ENCODE data around the gene BORA.
A peak's percentile ranks its signal among the peaks of the same experiment; 100 is the strongest.

The BORA gene

GRCh38 chr13:72788831-72789230 lies 61.1 kb downstream of the BORA start:
- DNase-seq, result peak in 1 of 3 donors; percentile 5
- Histone ChIP-seq H3K9me3 (ENCODE audit: control extremely low read depth in 1 of 5, control insufficient read depth in 4 of 5, insufficient read depth in 2 of 5, low read depth in 1 of 5, low read length in 4 of 5) (no peaks in the 10 kb centered on the region), H3K27ac (ENCODE audit: insufficient read depth in 1 of 2, low read depth in 1 of 2, low read length in 2 of 2, poor library complexity in 1 of 2, severe bottlenecking in 2 of 2) (no peak overlapping the region), H3K27me3 (replicated peaks in 2 of 5; ENCODE audit: control insufficient read depth in 4 of 5, insufficient read depth in 5 of 5, low read length in 4 of 5) (no peaks in the 10 kb centered on the region), H3K4me1 (ENCODE audit: control extremely low read depth in 1 of 4, control insufficient read depth in 4 of 4, insufficient read depth in 4 of 4, low read length in 3 of 4) (peaks cover 0 to 6% (median 1%) of the 10 kb centered on the region in 4 experiments), H3K4me3 (ENCODE audit: control insufficient read depth in 1 of 7, extremely low read depth in 1 of 7, insufficient read depth in 4 of 7, low read depth in 2 of 7, low read length in 6 of 7) (no peak overlapping the region), H3K36me3 (ENCODE audit: control insufficient read depth in 4 of 4, insufficient read depth in 4 of 4, low read length in 3 of 4) (peaks cover 14 to 35% (median 30%) of the 10 kb centered on the region in 4 experiments)
- CTCF ChIA-PET, result interaction anchor here (1.7 to 2.0 kb wide), 2 partner anchors 20 to 36 kb away, joined by 3 to 7 read pairs; no protein-coding TSS in a partner anchor
- POLR2A ChIA-PET, result no interaction called here
- 20% methylated on average over 1 of the region's 1 CpG for WGBS (ENCODE audit: insufficient coverage)

GRCh38 chr13:72792640-72793039 lies 64.9 kb downstream of the BORA start:
- H3K27me3 ChIP-seq (replicated peaks in 2 of 5; ENCODE audit: control insufficient read depth in 4 of 5, insufficient read depth in 5 of 5, low read length in 4 of 5), result no peaks in the 10 kb centered on the region
- POLR2A ChIA-PET, result no interaction called here

GRCh38 chr13:72798817-72799216 lies 71.1 kb downstream of the BORA start:
- CTCF ChIA-PET, result interaction anchor here (1.1 to 1.2 kb wide), 2 partner anchors 9 to 47 kb away, joined by 3 to 4 read pairs; no protein-coding TSS in a partner anchor
- DNase-seq, result no peak
- no peaks in the 10 kb centered on the region for H3K9me3 ChIP-seq (ENCODE audit: control extremely low read depth in 1 of 5, control insufficient read depth in 4 of 5, insufficient read depth in 2 of 5, low read depth in 1 of 5, low read length in 4 of 5)
- H3K4me3 ChIP-seq (ENCODE audit: control insufficient read depth in 1 of 7, extremely low read depth in 1 of 7, insufficient read depth in 4 of 7, low read depth in 2 of 7, low read length in 6 of 7), result no peak overlapping the region
- H3K36me3 ChIP-seq (ENCODE audit: control insufficient read depth in 4 of 4, insufficient read depth in 4 of 4, low read length in 3 of 4), result peaks cover 20 to 59% (median 38%) of the 10 kb centered on the region in 4 experiments
- no peak overlapping the region for H3K27ac ChIP-seq (ENCODE audit: insufficient read depth in 1 of 2, low read depth in 1 of 2, low read length in 2 of 2, poor library complexity in 1 of 2, severe bottlenecking in 2 of 2)
- H3K27me3 ChIP-seq (replicated peaks in 2 of 5; ENCODE audit: control insufficient read depth in 4 of 5, insufficient read depth in 5 of 5, low read length in 4 of 5), result no peaks in the 10 kb centered on the region
- POLR2A ChIA-PET, result no interaction called here
- no peaks in the 10 kb centered on the region for H3K4me1 ChIP-seq (ENCODE audit: control extremely low read depth in 1 of 4, control insufficient read depth in 4 of 4, insufficient read depth in 4 of 4, low read length in 3 of 4)
- WGBS (ENCODE audit: insufficient coverage), result 100% methylated on average over 2 of the region's 3 CpGs

More at GRCh38 chr13:72792640-72793039, 64.9 kb downstream of the BORA start:
- H3K36me3 ChIP-seq (ENCODE audit: control insufficient read depth in 4 of 4, insufficient read depth in 4 of 4, low read length in 3 of 4), result peaks cover 16 to 49% (median 34%) of the 10 kb centered on the region in 4 experiments
- H3K9me3 ChIP-seq (ENCODE audit: control extremely low read depth in 1 of 5, control insufficient read depth in 4 of 5, insufficient read depth in 2 of 5, low read depth in 1 of 5, low read length in 4 of 5), result no peaks in the 10 kb centered on the region
- CTCF ChIA-PET, result no interaction called here
- no CpG with 5 or more reads among the region's 2 CpGs for WGBS (ENCODE audit: insufficient coverage)
- H3K4me3 ChIP-seq (ENCODE audit: control insufficient read depth in 1 of 7, extremely low read depth in 1 of 7, insufficient read depth in 4 of 7, low read depth in 2 of 7, low read length in 6 of 7), result no peak overlapping the region
- no peak for DNase-seq
- H3K27ac ChIP-seq (ENCODE audit: insufficient read depth in 1 of 2, low read depth in 1 of 2, low read length in 2 of 2, poor library complexity in 1 of 2, severe bottlenecking in 2 of 2), result no peak overlapping the region
- H3K4me1 ChIP-seq (ENCODE audit: control extremely low read depth in 1 of 4, control insufficient read depth in 4 of 4, insufficient read depth in 4 of 4, low read length in 3 of 4), result peaks cover 0 to 5% (median 0%) of the 10 kb centered on the region in 4 experiments

- Histone ChIP-seq H3K4me1 (ENCODE audit: control extremely low read depth in 1 of 4, control insufficient read depth in 4 of 4, insufficient read depth in 4 of 4, low read length in 3 of 4) (peaks cover 0 to 3% (median 1%) of the 10 kb centered on the region in 4 experiments), H3K4me3 (ENCODE audit: control insufficient read depth in 1 of 7, extremely low read depth in 1 of 7, insufficient read depth in 4 of 7, low read depth in 2 of 7, low read length in 6 of 7) (no peak overlapping the region), H3K27me3 (replicated peaks in 2 of 5; ENCODE audit: control insufficient read depth in 4 of 5, insufficient read depth in 5 of 5, low read length in 4 of 5) (no peaks in the 10 kb centered on the region), H3K27ac (ENCODE audit: insufficient read depth in 1 of 2, low read depth in 1 of 2, low read length in 2 of 2, poor library complexity in 1 of 2, severe bottlenecking in 2 of 2) (no peak overlapping the region), H3K9me3 (ENCODE audit: control extremely low read depth in 1 of 5, control insufficient read depth in 4 of 5, insufficient read depth in 2 of 5, low read depth in 1 of 5, low read length in 4 of 5) (peaks cover 0 to 2% (median 0%) of the 10 kb centered on the region in 5 experiments), H3K36me3 (ENCODE audit: control insufficient read depth in 4 of 4, insufficient read depth in 4 of 4, low read length in 3 of 4) (peaks cover 13 to 40% (median 25%) of the 10 kb centered on the region in 4 experiments)
- ChIA-PET CTCF (no interaction called here), POLR2A (no interaction called here)
- 100% methylated on average over 1 of the region's 1 CpG for WGBS (ENCODE audit: insufficient coverage)
- no peak for DNase-seq
Measured at GRCh38 chr13:72804301-72804700, 76.6 kb downstream of the BORA start.
